Measurements from ENCODE around the gene LRP1B. TPM values are rescaled to one million over a fixed set of nuclear protein-coding genes. Genes with fewer than 3 reads are reported as not detected.

Gene LRP1B
- polyA plus RNA-seq, 1 donor from 2014 or later: 12.7 TPM

- no peaks in the 10 kb centered on the region for H3K9me3 ChIP-seq (ENCODE audit: low read length)
- no peaks in the 10 kb centered on the region for H3K27me3 ChIP-seq (ENCODE audit: insufficient read depth, low read depth, low read length)
- H3K79me2 ChIP-seq (replicated peaks; ENCODE audit: insufficient read depth, low read length): no peaks in the 10 kb centered on the region
- H3K9me2 ChIP-seq (ENCODE audit: insufficient read depth, low read length): no peaks in the 10 kb centered on the region
- H3K36me3 ChIP-seq (ENCODE audit: insufficient read depth, low read length): no peaks in the 10 kb centered on the region
- no peak overlapping the region for H3K4me2 ChIP-seq (ENCODE audit: low read length)
- TF ChIP-seq RAD21 (conservative IDR thresholded peaks at IDR 0.05): no peak
- no peak for TF ChIP-seq TAF1 (IDR thresholded peaks at IDR 0.05; ENCODE audit: low read depth)
- no peak for TF ChIP-seq MXI1 (conservative IDR thresholded peaks at IDR 0.05; ENCODE audit: poor library complexity, severe bottlenecking)
- no peak for TF ChIP-seq CTCF (IDR thresholded peaks at IDR 0.05; ENCODE audit: poor library complexity, severe bottlenecking)
- no peak for TF ChIP-seq SMC3 (conservative IDR thresholded peaks at IDR 0.05; ENCODE audit: poor library complexity)
- H3F3A ChIP-seq (ENCODE audit: insufficient read depth, low read length, poor library complexity, severe bottlenecking): no peaks in the 10 kb centered on the region
- H3K27ac ChIP-seq (ENCODE audit: low read length): no peak overlapping the region
- no peaks in the 10 kb centered on the region for H4K20me1 ChIP-seq (ENCODE audit: insufficient read depth)
- H3K9ac ChIP-seq (ENCODE audit: low read length): no peak overlapping the region
- no peak overlapping the region for H2AFZ ChIP-seq (ENCODE audit: low read depth, low read length)
- H3K4me3 ChIP-seq (ENCODE audit: low read length): no peak overlapping the region
Observed at GRCh38 chr2:141878016-141878415, 252.8 kb downstream of the LRP1B start.

GRCh38 chr2:141871913-141872634 lies 258.7 kb downstream of the LRP1B start:
- H3K4me2 ChIP-seq (ENCODE audit: low read length): no peak overlapping the region
- H3K4me3 ChIP-seq (ENCODE audit: low read length): no peak overlapping the region
- H3F3A ChIP-seq (ENCODE audit: insufficient read depth, low read length, poor library complexity, severe bottlenecking): no peaks in the 10 kb centered on the region
- H3K27me3 ChIP-seq (ENCODE audit: insufficient read depth, low read depth, low read length): no peaks in the 10 kb centered on the region
- no peak overlapping the region for H3K9ac ChIP-seq (ENCODE audit: low read length)
- H2AFZ ChIP-seq (ENCODE audit: low read depth, low read length): no peak overlapping the region
- H3K79me2 ChIP-seq (replicated peaks; ENCODE audit: insufficient read depth, low read length): no peaks in the 10 kb centered on the region
- no peaks in the 10 kb centered on the region for H3K9me3 ChIP-seq (ENCODE audit: low read length)
- no peak for TF ChIP-seq REST (IDR thresholded peaks at IDR 0.05; ENCODE audit: borderline replicate concordance)
- TF ChIP-seq CTCF (IDR thresholded peaks at IDR 0.05; ENCODE audit: poor library complexity, severe bottlenecking): no peak
- TF ChIP-seq RAD21 (conservative IDR thresholded peaks at IDR 0.05): no peak
- no peak for TF ChIP-seq TAF1 (IDR thresholded peaks at IDR 0.05; ENCODE audit: low read depth)
- TF ChIP-seq EP300 (conservative IDR thresholded peaks at IDR 0.05; ENCODE audit: poor library complexity, severe bottlenecking): no peak
- no peak for TF ChIP-seq MXI1 (conservative IDR thresholded peaks at IDR 0.05; ENCODE audit: poor library complexity, severe bottlenecking)
- TF ChIP-seq EZH2 (IDR thresholded peaks at IDR 0.05; ENCODE audit: borderline replicate concordance, insufficient read depth, low read length, poor library complexity, severe bottlenecking): no peak
- no peak for TF ChIP-seq POLR2AphosphoS5 (IDR thresholded peaks at IDR 0.05)
- TF ChIP-seq SMC3 (conservative IDR thresholded peaks at IDR 0.05; ENCODE audit: poor library complexity): no peak
- no peaks in the 10 kb centered on the region for H3K36me3 ChIP-seq (ENCODE audit: insufficient read depth, low read length)
- no peaks in the 10 kb centered on the region for H3K9me2 ChIP-seq (ENCODE audit: insufficient read depth, low read length)
- H3K27ac ChIP-seq (ENCODE audit: low read length): no peak overlapping the region
- H4K20me1 ChIP-seq (ENCODE audit: insufficient read depth): no peaks in the 10 kb centered on the region

Data from neural cell (in vitro differentiated cells).